ENCODE measurements around the gene SLC35F6.

GRCh38 chr2:26792720-26793119, 28.6 kb downstream of the SLC35F6 start:
- TF ChIP-seq, protein P1, sequence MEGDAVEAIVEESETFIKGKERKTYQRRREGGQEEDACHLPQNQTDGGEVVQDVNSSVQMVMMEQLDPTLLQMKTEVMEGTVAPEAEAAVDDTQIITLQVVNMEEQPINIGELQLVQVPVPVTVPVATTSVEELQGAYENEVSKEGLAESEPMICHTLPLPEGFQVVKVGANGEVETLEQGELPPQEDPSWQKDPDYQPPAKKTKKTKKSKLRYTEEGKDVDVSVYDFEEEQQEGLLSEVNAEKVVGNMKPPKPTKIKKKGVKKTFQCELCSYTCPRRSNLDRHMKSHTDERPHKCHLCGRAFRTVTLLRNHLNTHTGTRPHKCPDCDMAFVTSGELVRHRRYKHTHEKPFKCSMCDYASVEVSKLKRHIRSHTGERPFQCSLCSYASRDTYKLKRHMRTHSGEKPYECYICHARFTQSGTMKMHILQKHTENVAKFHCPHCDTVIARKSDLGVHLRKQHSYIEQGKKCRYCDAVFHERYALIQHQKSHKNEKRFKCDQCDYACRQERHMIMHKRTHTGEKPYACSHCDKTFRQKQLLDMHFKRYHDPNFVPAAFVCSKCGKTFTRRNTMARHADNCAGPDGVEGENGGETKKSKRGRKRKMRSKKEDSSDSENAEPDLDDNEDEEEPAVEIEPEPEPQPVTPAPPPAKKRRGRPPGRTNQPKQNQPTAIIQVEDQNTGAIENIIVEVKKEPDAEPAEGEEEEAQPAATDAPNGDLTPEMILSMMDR (IDR thresholded peaks at IDR 0.05), result no peak
- TF ChIP-seq POLR2A (IDR thresholded peaks at IDR 0.05), result no peak
- no peak for TF ChIP-seq POLR2AphosphoS5 (IDR thresholded peaks at IDR 0.05)
